GM18517 (cell line): ENCODE data around the gene MOXD1.

Source experiments
- ATAC-seq: cut with Tn5 transposase; IDR thresholded peaks from one replicate; pipeline ENCODE4 v1.9.1; 2021; ENCODE audit warnings: mild to moderate bottlenecking, moderate library complexity; ENCODE audit not compliant: unreplicated experiment

Gene MOXD1

GRCh38 chr6:132400555-132400882 lies 756 bp downstream of the MOXD1 start:
- no peak for ATAC-seq

DNA sequence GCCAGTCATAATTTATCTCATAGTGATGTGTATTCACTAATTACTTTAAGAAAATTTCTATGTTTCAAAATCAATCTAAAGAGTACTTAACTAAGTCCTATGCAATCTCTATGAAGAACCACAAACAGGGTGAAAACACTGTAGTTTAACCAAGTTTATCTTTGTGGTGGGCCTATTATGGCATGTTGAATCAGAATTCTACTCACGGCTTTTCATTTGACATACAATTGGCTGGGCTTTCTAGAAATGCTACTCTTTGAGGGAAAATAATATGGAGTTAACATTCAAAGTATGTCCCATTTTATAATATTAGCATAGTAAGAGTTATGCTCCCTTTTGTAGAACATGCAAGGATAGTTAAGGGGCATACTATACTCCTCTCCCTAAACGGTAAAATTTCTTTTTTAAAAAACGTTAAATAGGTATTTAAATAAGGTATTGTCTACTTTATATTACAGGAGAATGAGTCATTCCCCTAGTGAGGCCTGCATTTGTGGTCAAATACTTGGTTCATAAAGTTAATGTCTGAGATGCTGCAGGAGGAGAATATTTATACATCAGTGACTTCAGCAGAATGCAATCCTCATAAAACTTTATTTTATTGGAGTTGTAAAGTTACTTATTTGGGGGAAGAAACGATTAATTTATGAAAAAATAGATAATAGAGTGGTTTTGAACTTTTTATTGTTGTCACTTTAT lies 1.8 kb downstream of the MOXD1 start:
- ATAC-seq = no peak

DNA sequence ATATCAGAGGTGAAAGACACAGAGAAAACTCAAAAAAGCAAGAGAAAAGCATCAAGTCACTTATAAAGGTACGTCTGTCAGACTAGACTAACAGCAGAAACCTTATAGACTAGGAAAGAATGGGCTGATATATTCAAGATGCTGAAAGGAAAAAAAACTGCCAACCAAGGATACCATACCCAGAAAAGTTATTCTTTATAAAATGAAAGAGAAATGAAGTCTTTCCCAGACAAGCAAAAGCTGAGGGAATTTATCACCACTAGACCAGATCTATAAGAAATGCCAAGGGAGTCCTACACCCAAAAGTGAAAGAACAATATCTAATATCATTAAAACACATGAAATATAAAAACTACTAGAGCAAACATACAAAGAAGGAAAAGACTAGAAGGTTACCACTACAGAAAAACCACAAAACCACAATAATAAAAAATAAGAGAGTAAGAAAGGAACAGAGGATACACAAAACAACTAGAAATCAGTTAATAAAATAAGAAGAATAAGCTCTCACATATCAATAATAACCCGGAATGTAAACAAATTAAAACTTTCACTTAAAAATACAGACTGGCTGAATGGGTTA lies 6.2 kb downstream of the MOXD1 start:
- no peak for ATAC-seq

DNA sequence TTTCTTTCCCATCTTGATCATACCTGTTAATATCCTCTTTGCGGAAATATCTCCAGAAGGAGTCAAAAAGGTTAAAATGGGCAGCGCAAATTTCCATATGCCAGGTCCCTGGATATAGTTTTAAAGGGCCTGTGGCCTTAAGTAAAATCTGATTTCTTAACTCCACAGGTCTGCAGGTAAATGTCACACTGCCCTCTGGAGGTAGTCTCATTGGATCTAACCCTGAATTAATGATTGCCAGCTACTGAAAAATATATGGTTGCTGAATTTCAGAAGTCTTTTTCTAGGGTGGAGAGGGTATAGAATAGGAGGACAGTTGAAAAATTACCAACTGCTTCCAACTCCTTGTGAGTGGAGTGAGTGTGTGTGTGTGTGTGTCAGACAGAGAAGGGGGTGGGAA lies 8.5 kb downstream of the MOXD1 start:
- no peak for ATAC-seq

- no peak for ATAC-seq
Observed at GRCh38 chr6:132392270-132392646, 9.0 kb downstream of the MOXD1 start.

GRCh38 chr6:132391391-132392269 lies 9.6 kb downstream of the MOXD1 start:
- no peak for ATAC-seq

DNA sequence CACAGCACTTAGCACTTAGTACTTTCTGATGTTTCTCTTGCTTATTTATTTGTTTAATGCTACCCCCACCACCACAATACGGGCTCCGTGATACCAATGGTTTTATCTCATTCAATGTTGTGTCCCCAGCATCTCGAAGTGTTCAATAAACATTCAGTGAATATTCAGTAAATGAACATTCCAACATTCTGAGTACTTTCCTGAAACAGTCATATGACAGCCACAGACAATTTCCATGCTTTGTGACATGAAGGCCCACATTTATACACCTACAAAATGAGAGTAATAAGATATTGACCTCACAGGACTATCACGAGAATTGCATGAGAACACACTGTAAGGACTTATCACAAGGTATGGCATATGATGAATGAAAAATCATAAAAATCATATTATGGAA lies 10.8 kb downstream of the MOXD1 start:
- ATAC-seq = no peak

DNA sequence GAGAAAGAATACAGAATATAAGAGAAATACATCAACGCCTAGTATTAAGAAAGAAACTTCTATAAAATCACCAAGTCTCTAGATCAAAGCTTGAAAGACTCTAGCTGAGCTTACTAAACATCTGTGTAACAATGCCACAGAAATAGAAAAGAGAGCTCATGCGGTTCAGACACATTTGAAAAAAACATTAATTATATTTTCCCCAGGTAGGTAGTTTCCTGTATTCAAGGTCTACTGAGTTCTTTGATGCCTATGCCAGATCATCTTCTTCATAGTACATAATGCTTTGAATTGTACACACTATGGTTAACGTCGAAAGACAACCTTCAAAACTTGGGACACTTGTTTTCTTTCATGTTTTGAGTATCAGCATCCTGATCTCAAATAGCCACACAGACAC lies 11.3 kb downstream of the MOXD1 start:
- no peak for ATAC-seq

DNA sequence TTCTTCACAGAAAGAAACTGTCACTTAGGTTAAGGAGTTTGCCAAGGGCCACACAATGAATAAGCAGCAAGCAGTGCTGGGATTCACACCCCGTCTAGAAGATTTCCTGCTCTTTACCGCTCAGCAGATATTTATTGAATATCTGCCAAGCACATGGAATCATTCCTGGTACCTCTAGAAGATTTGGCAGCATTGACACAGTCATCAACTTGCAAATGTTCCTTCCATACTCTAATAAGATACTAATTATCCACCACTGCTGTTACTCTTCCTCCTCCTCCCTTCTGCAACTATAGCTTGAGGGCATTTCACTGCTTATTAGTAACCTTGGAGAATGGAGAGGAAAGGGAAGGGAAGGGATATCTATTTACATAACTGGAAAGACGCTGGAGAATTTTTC lies 13.0 kb downstream of the MOXD1 start:
- no peak for ATAC-seq

DNA sequence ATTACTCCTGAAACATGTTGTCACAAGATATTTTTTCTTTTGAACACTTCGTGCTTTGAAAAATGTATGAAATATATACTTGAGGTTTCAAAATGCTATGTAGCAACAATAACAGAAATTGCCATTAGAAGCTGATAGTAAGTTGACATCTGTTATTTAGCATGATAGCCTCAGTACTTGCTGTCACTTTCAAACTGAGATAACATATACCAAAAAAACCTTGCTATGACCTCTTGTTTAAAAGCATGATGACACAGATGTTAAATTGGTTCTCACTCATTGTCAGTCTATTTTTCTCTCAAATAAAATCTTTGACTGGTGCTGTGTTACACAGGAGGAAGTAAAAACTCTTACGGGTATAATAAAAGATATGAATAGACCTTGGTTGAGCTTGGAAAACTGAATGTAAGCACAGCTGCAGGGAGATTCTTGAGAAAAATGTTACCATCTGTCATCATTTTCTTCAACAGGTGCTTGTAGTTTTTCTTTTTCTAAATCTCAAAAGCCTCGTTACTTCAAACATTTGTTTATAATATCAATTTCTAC lies 18.6 kb downstream of the MOXD1 start:
- no peak for ATAC-seq

DNA sequence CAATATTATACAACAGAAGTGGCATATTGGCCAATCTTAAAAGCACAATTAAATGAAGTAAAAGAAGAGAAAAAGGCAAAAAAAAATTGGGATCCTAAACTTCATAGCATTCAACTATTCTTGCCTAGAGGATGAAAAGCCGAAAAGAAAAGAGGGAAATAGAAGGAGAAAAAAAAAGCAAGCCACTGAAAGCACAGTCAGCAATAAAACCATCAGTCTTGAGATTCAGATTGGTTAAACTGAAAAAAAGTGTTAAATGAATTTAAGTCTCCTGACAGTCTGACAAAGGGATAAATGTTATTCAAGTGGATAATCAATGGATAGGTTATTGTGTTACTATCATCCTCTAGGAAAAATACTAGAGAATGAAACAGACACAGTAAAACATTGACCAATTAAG lies 19.9 kb downstream of the MOXD1 start:
- no peak for ATAC-seq

- no peak for ATAC-seq
Observed at GRCh38 chr6:132380358-132381029, 20.8 kb downstream of the MOXD1 start.

GRCh38 chr6:132369526-132369925 lies 31.7 kb downstream of the MOXD1 start:
- ATAC-seq = no peak

- ATAC-seq = no peak
Observed at GRCh38 chr6:132368916-132369481, 32.3 kb downstream of the MOXD1 start.

GRCh38 chr6:132365281-132365907 lies 35.9 kb downstream of the MOXD1 start:
- ATAC-seq = peak; percentile 99

GRCh38 chr6:132364306-132365074 lies 36.8 kb downstream of the MOXD1 start:
- no peak for ATAC-seq

GRCh38 chr6:132362442-132363185 lies 38.7 kb downstream of the MOXD1 start:
- ATAC-seq = no peak

DNA sequence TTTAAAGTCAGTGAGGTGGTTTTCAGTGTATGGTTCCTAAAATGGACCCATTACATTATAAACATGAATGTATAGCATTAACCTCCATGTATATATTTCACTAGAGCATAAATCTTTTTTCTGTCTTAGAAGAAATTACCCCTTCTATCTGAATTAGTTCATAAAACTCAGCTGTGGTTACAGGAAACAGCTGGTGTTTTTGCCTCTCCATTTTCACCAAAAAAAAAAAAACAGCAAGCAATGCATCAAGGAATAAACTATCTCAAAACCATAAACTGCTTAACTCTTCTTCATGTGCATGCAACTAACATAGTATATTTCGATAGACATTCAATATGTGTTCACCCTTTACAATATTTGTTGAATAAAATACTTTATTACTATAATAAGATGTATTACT lies 40.2 kb downstream of the MOXD1 start:
- ATAC-seq = no peak

DNA sequence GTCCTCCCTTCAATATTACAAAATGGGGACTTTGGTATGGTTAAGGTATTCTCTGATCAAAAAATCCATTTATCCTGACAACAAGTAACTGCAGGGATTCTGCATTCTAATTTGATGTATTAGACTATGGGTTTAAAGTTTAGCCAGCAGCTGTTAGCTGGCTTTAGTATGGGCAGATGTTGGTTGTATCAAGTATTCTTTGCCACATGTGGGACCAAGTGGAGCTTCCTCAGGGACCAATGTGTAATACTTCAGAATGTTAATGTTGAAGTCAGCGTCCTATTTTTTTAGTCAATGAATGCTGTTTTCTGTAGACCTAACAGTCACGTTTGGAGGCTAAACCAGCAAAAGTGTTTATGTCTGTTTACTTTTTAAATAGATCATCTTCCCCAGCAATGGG lies 41.4 kb downstream of the MOXD1 start:
- no peak for ATAC-seq
